HEK293 (cell line): ENCODE data around the gene PHRF1.

Experiments used
- CTCF ChIA-PET: fragments of 350-600 bp; formaldehyde crosslinking; extraction: SDS; loops from one replicate; lab custom pipeline; 2021; ENCODE audit warnings: antibody characterized with exemption; lab: Yijun Ruan, JAX
- POLR2A ChIA-PET: fragments of 300-600 bp; formaldehyde crosslinking; extraction: SDS; loops from one replicate; lab custom pipeline; 2020; ENCODE audit warnings: antibody characterized with exemption, inconsistent platforms; lab: Yijun Ruan, JAX
- H3K27ac ChIP-seq: fragments of 200-500 bp; sonication (Bioruptor generic); 2 replicates; pipeline ENCODE4 v1.5.1; 2014; ENCODE audit warnings: low read depth, low read length, control low read depth, inconsistent platforms; ENCODE audit errors: extremely low read depth
- H3K36me3 ChIP-seq, 2 experiments: fragments of 200-500 bp in 1 of 2; sonication (Bioruptor generic) in 1 of 2; 1 replicate in 1 of 2; 2 replicates in 1 of 2; pipeline ENCODE4 v1.5.1; 2014 to 2017; ENCODE audit warnings: inconsistent platforms in 2 of 2, low read length in 2 of 2; ENCODE audit not compliant: control insufficient read depth in 2 of 2, insufficient read depth in 1 of 2
- H3K4me1 ChIP-seq: fragments of 200-500 bp; sonication (Bioruptor generic); 2 replicates; pipeline ENCODE4 v1.5.1; 2014; ENCODE audit warnings: mild to moderate bottlenecking, low read length, inconsistent platforms; ENCODE audit not compliant: control insufficient read depth, insufficient read depth
- H3K4me3 ChIP-seq: 2 replicates; pipeline ENCODE4 v1.5.1; 2011; ENCODE audit warnings: low read depth, mild to moderate bottlenecking, control low read depth, low read length, moderate library complexity
- H3K9me3 ChIP-seq: fragments of 200-500 bp; sonication (Bioruptor generic); 2 replicates; pipeline ENCODE4 v1.5.1; 2014; ENCODE audit warnings: low read depth, low read length, inconsistent platforms; ENCODE audit not compliant: control insufficient read depth, insufficient read depth
- CTCF ChIP-seq: fragments of 450-650 bp; formaldehyde crosslinking; IDR thresholded peaks from 2 replicates; pipeline ENCODE4 v1.5.1; 2016; ENCODE audit warnings: missing biosample characterization, missing genetic modification characterization
- ELK4 ChIP-seq: IDR thresholded peaks from 2 replicates; pipeline ENCODE4 v1.6.1; 2011; ENCODE audit warnings: mild to moderate bottlenecking, low read depth, low read length, borderline replicate concordance
- HOXC10 ChIP-seq: sonication (generic); formaldehyde crosslinking; IDR thresholded peaks from 2 replicates; pipeline ENCODE4 v1.8.1; 2023; ENCODE audit warnings: mild to moderate bottlenecking, missing genetic modification reagents
- TSHZ1 ChIP-seq: fragments of 450-650 bp; formaldehyde crosslinking; IDR thresholded peaks from 2 replicates; pipeline ENCODE4 v1.5.1; 2016; ENCODE audit warnings: missing biosample characterization, missing genetic modification characterization, borderline replicate concordance
- YY1 ChIP-seq: fragments of 450-650 bp; formaldehyde crosslinking; IDR thresholded peaks from 2 replicates; pipeline ENCODE4 v1.5.1; 2018; ENCODE audit warnings: missing biosample characterization, missing genetic modification characterization
- ZNF146 ChIP-seq: fragments of 450-650 bp; formaldehyde crosslinking; IDR thresholded peaks from 2 replicates; pipeline ENCODE4 v1.5.1; 2016; ENCODE audit warnings: missing biosample characterization, missing genetic modification characterization
- ZNF174 ChIP-seq: fragments of 450-650 bp; formaldehyde crosslinking; IDR thresholded peaks from 2 replicates; pipeline ENCODE4 v1.5.0; 2017; ENCODE audit warnings: missing biosample characterization, mild to moderate bottlenecking, missing genetic modification characterization
- ZNF23 ChIP-seq: fragments of 450-650 bp; formaldehyde crosslinking; IDR thresholded peaks from 2 replicates; pipeline ENCODE4 v1.5.1; 2016; ENCODE audit warnings: missing biosample characterization, missing genetic modification characterization, borderline replicate concordance
- ZNF280C ChIP-seq: fragments of 450-650 bp; formaldehyde crosslinking; IDR thresholded peaks from 2 replicates; pipeline ENCODE4 v1.5.1; 2016; ENCODE audit warnings: missing biosample characterization, missing genetic modification characterization
- ZNF311 ChIP-seq: fragments of 450-650 bp; formaldehyde crosslinking; IDR thresholded peaks from 2 replicates; pipeline ENCODE4 v1.5.1; 2017; ENCODE audit warnings: missing biosample characterization, missing genetic modification characterization, borderline replicate concordance
- ZNF335 ChIP-seq: fragments of 450-650 bp; formaldehyde crosslinking; conservative IDR thresholded peaks from 2 replicates; pipeline ENCODE4 v1.5.1; 2016; ENCODE audit warnings: missing biosample characterization, missing genetic modification characterization
- ZNF341 ChIP-seq: fragments of 450-650 bp; formaldehyde crosslinking; IDR thresholded peaks from 2 replicates; pipeline ENCODE4; 2016; ENCODE audit warnings: low read depth, missing biosample characterization, missing genetic modification characterization
- ZNF549 ChIP-seq: fragments of 450-650 bp; IDR thresholded peaks from 2 replicates; pipeline ENCODE4 v1.5.1; 2018; ENCODE audit warnings: missing biosample characterization, missing genetic modification characterization, mild to moderate bottlenecking, inconsistent platforms, moderate library complexity
- ZNF555 ChIP-seq: fragments of 450-650 bp; formaldehyde crosslinking; conservative IDR thresholded peaks from 2 replicates; pipeline ENCODE4 v1.5.1; 2017; ENCODE audit warnings: missing biosample characterization, mild to moderate bottlenecking, missing genetic modification characterization, inconsistent platforms
- ZNF621 ChIP-seq: fragments of 450-650 bp; formaldehyde crosslinking; IDR thresholded peaks from 2 replicates; pipeline ENCODE4 v1.5.1; 2017; ENCODE audit warnings: missing biosample characterization, missing genetic modification characterization
- ZNF658 ChIP-seq: fragments of 450-650 bp; formaldehyde crosslinking; IDR thresholded peaks from 2 replicates; pipeline ENCODE4; 2016; ENCODE audit warnings: missing biosample characterization, missing genetic modification characterization
- ZNF670 ChIP-seq: fragments of 450-650 bp; formaldehyde crosslinking; IDR thresholded peaks from 2 replicates; pipeline ENCODE4 v1.5.1; 2016; ENCODE audit warnings: missing biosample characterization, missing genetic modification characterization, low read depth
- ZNF704 ChIP-seq: fragments of 450-650 bp; formaldehyde crosslinking; IDR thresholded peaks from 2 replicates; pipeline ENCODE4 v1.5.1; 2016; ENCODE audit warnings: missing biosample characterization, missing genetic modification characterization
- ZNF792 ChIP-seq: fragments of 450-650 bp; formaldehyde crosslinking; IDR thresholded peaks from 2 replicates; pipeline ENCODE4 v1.5.1; 2016; ENCODE audit warnings: missing biosample characterization, missing genetic modification characterization

Gene PHRF1

GRCh38 chr11:581752-582151 lies 5.5 kb downstream of the PHRF1 start:
- Histone ChIP-seq H3K36me3 (peaks cover 3 to 70% of the 10 kb centered on the region in 2 experiments; a peak in 2 of 3 replicates), H3K4me3 (no peak overlapping the region), H3K27ac (no peak overlapping the region), H3K4me1 (peaks cover 5% of the 10 kb centered on the region; the same call in 1 of the 2 replicates), H3K9me3 (no peaks in the 10 kb centered on the region)
- CTCF ChIA-PET: no interaction called here
- TF ChIP-seq ZNF658 (no peak), ZNF704 (no peak), ZNF555 (no peak), ELK4 (no peak), ZNF670 (tag by site-specific recombination) (no peak), ZNF792 (tag by site-specific recombination) (no peak), ZNF280C (no peak), ZNF341 (tag by site-specific recombination) (no peak), ZNF146 (tag by site-specific recombination) (no peak), TSHZ1 (tag by site-specific recombination) (no peak), ZNF549 (tag by site-specific recombination) (no peak), ZNF23 (tag by site-specific recombination) (no peak), ZNF621 (tag by site-specific recombination) (no peak), ZNF174 (tag by site-specific recombination) (no peak), ZNF311 (tag by site-specific recombination) (no peak), HOXC10 (no peak), YY1 (tag by site-specific recombination) (no peak), ZNF335 (tag by site-specific recombination) (no peak), CTCF (tag by site-specific recombination) (no peak)
- POLR2A ChIA-PET: no interaction called here
